ENCODE results near the gene STX4. TPM values are rescaled to one million over a fixed set of nuclear protein-coding genes. Genes with fewer than 3 reads are reported as not detected.
A peak's percentile ranks its signal among the peaks of the same experiment; 100 is the strongest.

Gene STX4
- total RNA-seq, 1 donor: 16.5 TPM

- Histone ChIP-seq H3K27me3 (ENCODE audit: insufficient read depth, low read length) (no peaks in the 10 kb centered on the region), H3K4me1 (ENCODE audit: insufficient read depth, low read length) (peaks cover 40% of the 10 kb centered on the region), H3K9me3 (ENCODE audit: low read depth, low read length) (no peaks in the 10 kb centered on the region), H3K4me3 (ENCODE audit: low read length) (no peak overlapping the region)
Measured at GRCh38 chr16:31063843-31064611, 30.7 kb downstream of the STX4 start.

GRCh38 chr16:31064882-31065461 is 31.6 kb downstream of the STX4 start:
- Histone ChIP-seq H3K27me3 (ENCODE audit: insufficient read depth, low read length) (no peaks in the 10 kb centered on the region), H3K4me3 (ENCODE audit: low read length) (no peak overlapping the region), H3K4me1 (ENCODE audit: insufficient read depth, low read length) (peaks cover 40% of the 10 kb centered on the region), H3K9me3 (ENCODE audit: low read depth, low read length) (no peaks in the 10 kb centered on the region)

- Histone ChIP-seq H3K9me3 (ENCODE audit: low read depth, low read length) (no peaks in the 10 kb centered on the region), H3K4me3 (ENCODE audit: low read length) (no peak overlapping the region), H3K4me1 (ENCODE audit: insufficient read depth, low read length) (peaks cover 42% of the 10 kb centered on the region), H3K27me3 (ENCODE audit: insufficient read depth, low read length) (no peaks in the 10 kb centered on the region)
Measured at GRCh38 chr16:31067342-31067741, 34.0 kb downstream of the STX4 start.

- Histone ChIP-seq H3K4me1 (ENCODE audit: insufficient read depth, low read length) (peaks cover 31% of the 10 kb centered on the region), H3K27me3 (ENCODE audit: insufficient read depth, low read length) (no peaks in the 10 kb centered on the region), H3K4me3 (ENCODE audit: low read length) (no peak overlapping the region), H3K9me3 (ENCODE audit: low read depth, low read length) (no peaks in the 10 kb centered on the region)
Measured at GRCh38 chr16:31071861-31072260, 38.5 kb downstream of the STX4 start.

GRCh38 chr16:31072540-31073141 is 39.3 kb downstream of the STX4 start:
- Histone ChIP-seq H3K27me3 (ENCODE audit: insufficient read depth, low read length) (no peaks in the 10 kb centered on the region), H3K9me3 (ENCODE audit: low read depth, low read length) (no peaks in the 10 kb centered on the region), H3K4me3 (ENCODE audit: low read length) (peak overlapping the region; percentile 79), H3K4me1 (ENCODE audit: insufficient read depth, low read length) (peaks cover 31% of the 10 kb centered on the region)

GRCh38 chr16:31073142-31073969 is 40.0 kb downstream of the STX4 start:
- Histone ChIP-seq H3K4me3 (ENCODE audit: low read length) (peak overlapping the region; percentile 79), H3K4me1 (ENCODE audit: insufficient read depth, low read length) (peaks cover 31% of the 10 kb centered on the region), H3K27me3 (ENCODE audit: insufficient read depth, low read length) (no peaks in the 10 kb centered on the region), H3K9me3 (ENCODE audit: low read depth, low read length) (no peaks in the 10 kb centered on the region)

GRCh38 chr16:31073970-31074813 is 40.8 kb downstream of the STX4 start, which contains the start of the genes ZNF646 and ZNF668:
ZNF646 (plus strand) TSS chr16:31074422; CDS start chr16:31076325, 1,903 bp downstream.
ZNF668 (minus strand) TSS chr16:31074240; CDS start chr16:31064459, 9,781 bp downstream.
- peaks cover 36% of the 10 kb centered on the region for H3K4me1 ChIP-seq (ENCODE audit: insufficient read depth, low read length)
- H3K9me3 ChIP-seq (ENCODE audit: low read depth, low read length): no peaks in the 10 kb centered on the region
- H3K4me3 ChIP-seq (ENCODE audit: low read length): peak within 1 kb of the TSS; percentile 79
- no peaks in the 10 kb centered on the region for H3K27me3 ChIP-seq (ENCODE audit: insufficient read depth, low read length)

- H3K27me3 ChIP-seq (ENCODE audit: insufficient read depth, low read length): no peaks in the 10 kb centered on the region
- peaks cover 38% of the 10 kb centered on the region for H3K4me1 ChIP-seq (ENCODE audit: insufficient read depth, low read length)
- no peaks in the 10 kb centered on the region for H3K9me3 ChIP-seq (ENCODE audit: low read depth, low read length)
- peak overlapping the region; percentile 79 for H3K4me3 ChIP-seq (ENCODE audit: low read length)
Measured at GRCh38 chr16:31074814-31075183, 41.4 kb downstream of the STX4 start.

- Histone ChIP-seq H3K4me3 (ENCODE audit: low read length) (no peak overlapping the region), H3K9me3 (ENCODE audit: low read depth, low read length) (no peaks in the 10 kb centered on the region), H3K27me3 (ENCODE audit: insufficient read depth, low read length) (no peaks in the 10 kb centered on the region), H3K4me1 (ENCODE audit: insufficient read depth, low read length) (peaks cover 38% of the 10 kb centered on the region)
Measured at GRCh38 chr16:31076319-31076718, 43.0 kb downstream of the STX4 start.

GRCh38 chr16:31077024-31077423 is 43.7 kb downstream of the STX4 start:
- no peaks in the 10 kb centered on the region for H3K27me3 ChIP-seq (ENCODE audit: insufficient read depth, low read length)
- H3K4me3 ChIP-seq (ENCODE audit: low read length): no peak overlapping the region
- H3K9me3 ChIP-seq (ENCODE audit: low read depth, low read length): no peaks in the 10 kb centered on the region
- peaks cover 33% of the 10 kb centered on the region for H3K4me1 ChIP-seq (ENCODE audit: insufficient read depth, low read length)

- Histone ChIP-seq H3K4me3 (ENCODE audit: low read length) (no peak overlapping the region), H3K9me3 (ENCODE audit: low read depth, low read length) (no peaks in the 10 kb centered on the region), H3K4me1 (ENCODE audit: insufficient read depth, low read length) (peaks cover 25% of the 10 kb centered on the region), H3K27me3 (ENCODE audit: insufficient read depth, low read length) (no peaks in the 10 kb centered on the region)
Measured at GRCh38 chr16:31077592-31078396, 44.4 kb downstream of the STX4 start.

- Histone ChIP-seq H3K4me3 (ENCODE audit: low read length) (no peak overlapping the region), H3K9me3 (ENCODE audit: low read depth, low read length) (no peaks in the 10 kb centered on the region), H3K4me1 (ENCODE audit: insufficient read depth, low read length) (peaks cover 24% of the 10 kb centered on the region), H3K27me3 (ENCODE audit: insufficient read depth, low read length) (no peaks in the 10 kb centered on the region)
Measured at GRCh38 chr16:31078597-31079341, 45.4 kb downstream of the STX4 start.

- Histone ChIP-seq H3K9me3 (ENCODE audit: low read depth, low read length) (no peaks in the 10 kb centered on the region), H3K4me3 (ENCODE audit: low read length) (no peak overlapping the region), H3K4me1 (ENCODE audit: insufficient read depth, low read length) (peaks cover 24% of the 10 kb centered on the region), H3K27me3 (ENCODE audit: insufficient read depth, low read length) (no peaks in the 10 kb centered on the region)
Measured at GRCh38 chr16:31079342-31079944, 46.1 kb downstream of the STX4 start.
